NCI-H2227 treated with DMSO at 0.1 percent for 48 hours (cell line): ENCODE results near the gene OR1N1.
"Not testable (repeated sequence)": the region's sequence is repeated elsewhere in the genome, so short reads cannot be mapped to it uniquely, and the experiment has no call there.

Source experiments
- DNase-seq: peaks from one replicate; lab custom pipeline; 2025; lab: John Stamatoyannopoulos, UW

The OR1N1 gene

GRCh38 chr9:122527193-122527592 is at the start of gene OR1N1:
Gene OR1N1, minus strand, starts transcription at chr9:122527293. Its CDS starts 0 bp downstream, at chr9:122527293.
- no peak for DNase-seq

GRCh38 chr9:122572456-122572855 is 45.4 kb upstream of the OR1N1 start:
- no peak for DNase-seq

GRCh38 chr9:122567901-122568300 is 40.8 kb upstream of the OR1N1 start:
- DNase-seq: no peak

GRCh38 chr9:122562134-122562760 is 35.2 kb upstream of the OR1N1 start:
- no peak for DNase-seq

GRCh38 chr9:122561446-122561845 is 34.4 kb upstream of the OR1N1 start:
- DNase-seq: no peak

- DNase-seq: no peak
Observed at GRCh38 chr9:122552812-122553211, 25.7 kb upstream of the OR1N1 start, which contains the start of gene OR1N2. Gene OR1N2, plus strand, starts transcription at chr9:122553112. Its CDS starts 100 bp downstream, at chr9:122553212.

GRCh38 chr9:122551371-122551770 is 24.3 kb upstream of the OR1N1 start:
- DNase-seq: no peak

- no peak for DNase-seq
Observed at GRCh38 chr9:122546196-122546595, 19.1 kb upstream of the OR1N1 start.

GRCh38 chr9:122538757-122539156 is 11.7 kb upstream of the OR1N1 start:
- no peak for DNase-seq

- not testable (repeated sequence) for DNase-seq
Observed at GRCh38 chr9:122537066-122537465, 10.0 kb upstream of the OR1N1 start.

GRCh38 chr9:122536134-122536533 is 9.0 kb upstream of the OR1N1 start:
- no peak for DNase-seq

- not testable (repeated sequence) for DNase-seq
Observed at GRCh38 chr9:122531157-122531556, 4.1 kb upstream of the OR1N1 start.

- no peak for DNase-seq
Observed at GRCh38 chr9:122526602-122527001, 491 bp downstream of the OR1N1 start.

GRCh38 chr9:122519376-122519775 is 7.7 kb downstream of the OR1N1 start:
- no peak for DNase-seq

GRCh38 chr9:122518841-122519240 is 8.3 kb downstream of the OR1N1 start, which contains the start of gene OR1J4:
Gene OR1J4, plus strand, starts transcription at chr9:122519141. Its CDS starts 0 bp downstream, at chr9:122519141.
- DNase-seq: no peak

GRCh38 chr9:122518226-122518625 is 8.9 kb downstream of the OR1N1 start:
- no peak for DNase-seq

GRCh38 chr9:122510502-122510901 is 16.6 kb downstream of the OR1N1 start, which contains the start of gene OR1J2:
Gene OR1J2, plus strand, starts transcription at chr9:122510802. Its CDS starts 0 bp downstream, at chr9:122510802.
- no peak for DNase-seq

GRCh38 chr9:122506964-122507363 is 20.1 kb downstream of the OR1N1 start:
- DNase-seq: no peak

- no peak for DNase-seq
Observed at GRCh38 chr9:122498883-122499288, 28.2 kb downstream of the OR1N1 start.

GRCh38 chr9:122479062-122479461 is 48.0 kb downstream of the OR1N1 start:
- no peak for DNase-seq

GRCh38 chr9:122477826-122478225 is 49.3 kb downstream of the OR1N1 start, which contains the start of gene OR1J1:
Gene OR1J1, minus strand, starts transcription at chr9:122477926. Its CDS starts 0 bp downstream, at chr9:122477926.
- no peak for DNase-seq

GRCh38 chr9:122477346-122477745 is 49.7 kb downstream of the OR1N1 start:
- no peak for DNase-seq
